Breast epithelium (tissue), 4 donors: ENCODE data around the gene SH3D19. TPM values are rescaled to one million over a fixed set of nuclear protein-coding genes. Genes with fewer than 3 reads are reported as not detected.

Source experiments
- DNase-seq, 2 donors: peaks; one replicate each; pipeline ENCODE4 v3.0.0-alpha.2; 2019; ENCODE audit warnings: low spot score in 2 of 2
- H3K27ac ChIP-seq, 2 donors: fragments of 200-600 bp; sonication (generic) in 1 of 2; one replicate each; pipeline ENCODE4 v1.5.1; 2016 to 2019; ENCODE audit warnings: mild to moderate bottlenecking in 1 of 2
- H3K27me3 ChIP-seq, 2 donors: fragments of 200-600 bp; sonication (generic) in 1 of 2; one replicate each; pipeline versions ENCODE4 v1.5.1 to v1.6.0; 2017 to 2019; ENCODE audit warnings: control low read depth in 1 of 2, mild to moderate bottlenecking in 1 of 2
- H3K36me3 ChIP-seq: fragments of 200-600 bp; one replicate; pipeline ENCODE4 v1.5.1; 2019
- H3K4me1 ChIP-seq, 2 donors: fragments of 200-600 bp; sonication (generic); one replicate each; pipeline ENCODE4 v1.5.1; 2016 to 2019; ENCODE audit warnings: control low read depth in 1 of 2
- H3K4me3 ChIP-seq, 3 donors: fragments of 200-600 bp; sonication (generic); 1 replicate in 2 of 3; 2 replicates in 1 of 3; pipeline ENCODE4 v1.5.1; 2016 to 2019; ENCODE audit warnings: mild to moderate bottlenecking in 3 of 3, moderate library complexity in 2 of 3
- H3K9me3 ChIP-seq, 2 donors: fragments of 200-600 bp; sonication (generic) in 1 of 2; one replicate each; pipeline ENCODE4 v1.5.1; 2016 to 2019; ENCODE audit warnings: control low read depth in 1 of 2
- POLR2A ChIP-seq: fragments of 450-650 bp; IDR thresholded peaks from one replicate; pipeline ENCODE4 v1.6.1; 2016; ENCODE audit warnings: antibody characterized with exemption, mild to moderate bottlenecking, moderate library complexity
- POLR2AphosphoS5 ChIP-seq, 3 donors: sonication (generic); formaldehyde crosslinking; IDR thresholded peaks; one replicate each; pipeline ENCODE4 v1.6.1; 2017; ENCODE audit warnings: antibody characterized with exemption in 3 of 3
- intact Hi-C: fragments of 100-400 bp; cut with DNase I; formaldehyde crosslinking; loops from one replicate; pipeline ENCODE4 v1.15.1; 2023; ENCODE audit warnings: low total_unique reads
- total RNA-seq, 3 donors: library from RNA; depleted of rRNA; stranded (reverse); fragments of >200 nt; gene quantifications; one replicate each; pipeline ENCODE4 v1.1.0, GENCODE V29; 2016
- TF ChIP-seq, protein P1 (sequence below), 3 donors: fragments of 450-650 bp; IDR thresholded peaks; one replicate each; pipeline ENCODE4 v1.5.1; 2016 to 2017; ENCODE audit warnings: antibody characterized with exemption in 3 of 3, mild to moderate bottlenecking in 3 of 3, moderate library complexity in 3 of 3

The SH3D19 gene
- total RNA-seq, 3 donors from 2014 or later = 82.9 to 297 (median 113) TPM

DNA sequence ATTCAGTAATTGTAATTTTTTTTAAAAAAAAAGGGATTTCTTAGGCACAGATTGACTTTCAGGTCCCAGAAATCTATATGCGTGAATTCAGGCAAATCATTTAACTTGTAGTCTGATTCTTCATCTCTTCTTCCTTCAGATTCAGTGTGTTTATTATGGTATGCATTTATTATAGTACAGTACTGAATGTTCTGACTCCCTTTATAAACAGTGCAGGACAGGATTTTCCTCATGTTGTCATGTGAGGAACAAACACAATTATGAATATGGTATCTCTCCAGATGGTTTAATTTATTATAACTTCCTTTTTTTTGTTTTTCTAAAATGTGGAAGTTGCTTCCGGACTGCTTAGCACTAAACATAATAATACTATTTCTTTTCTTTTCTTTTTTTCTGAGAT is 171.8 kb downstream of the SH3D19 start:
- no peaks in the 10 kb centered on the region for H3K27me3 ChIP-seq
- no peak overlapping the region for H3K27ac ChIP-seq
- no peaks in the 10 kb centered on the region for H3K9me3 ChIP-seq
- intact Hi-C loops = no loop called here
- no peak overlapping the region for H3K4me3 ChIP-seq
- no peaks in the 10 kb centered on the region for H3K4me1 ChIP-seq
- TF ChIP-seq POLR2A = no peak
- TF ChIP-seq, protein P1, sequence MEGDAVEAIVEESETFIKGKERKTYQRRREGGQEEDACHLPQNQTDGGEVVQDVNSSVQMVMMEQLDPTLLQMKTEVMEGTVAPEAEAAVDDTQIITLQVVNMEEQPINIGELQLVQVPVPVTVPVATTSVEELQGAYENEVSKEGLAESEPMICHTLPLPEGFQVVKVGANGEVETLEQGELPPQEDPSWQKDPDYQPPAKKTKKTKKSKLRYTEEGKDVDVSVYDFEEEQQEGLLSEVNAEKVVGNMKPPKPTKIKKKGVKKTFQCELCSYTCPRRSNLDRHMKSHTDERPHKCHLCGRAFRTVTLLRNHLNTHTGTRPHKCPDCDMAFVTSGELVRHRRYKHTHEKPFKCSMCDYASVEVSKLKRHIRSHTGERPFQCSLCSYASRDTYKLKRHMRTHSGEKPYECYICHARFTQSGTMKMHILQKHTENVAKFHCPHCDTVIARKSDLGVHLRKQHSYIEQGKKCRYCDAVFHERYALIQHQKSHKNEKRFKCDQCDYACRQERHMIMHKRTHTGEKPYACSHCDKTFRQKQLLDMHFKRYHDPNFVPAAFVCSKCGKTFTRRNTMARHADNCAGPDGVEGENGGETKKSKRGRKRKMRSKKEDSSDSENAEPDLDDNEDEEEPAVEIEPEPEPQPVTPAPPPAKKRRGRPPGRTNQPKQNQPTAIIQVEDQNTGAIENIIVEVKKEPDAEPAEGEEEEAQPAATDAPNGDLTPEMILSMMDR (IDR thresholded peaks at IDR 0.05) = no peak
- no peak for TF ChIP-seq POLR2AphosphoS5 (IDR thresholded peaks at IDR 0.05)
- H3K36me3 ChIP-seq = no peaks in the 10 kb centered on the region
- DNase-seq = no peak

DNA sequence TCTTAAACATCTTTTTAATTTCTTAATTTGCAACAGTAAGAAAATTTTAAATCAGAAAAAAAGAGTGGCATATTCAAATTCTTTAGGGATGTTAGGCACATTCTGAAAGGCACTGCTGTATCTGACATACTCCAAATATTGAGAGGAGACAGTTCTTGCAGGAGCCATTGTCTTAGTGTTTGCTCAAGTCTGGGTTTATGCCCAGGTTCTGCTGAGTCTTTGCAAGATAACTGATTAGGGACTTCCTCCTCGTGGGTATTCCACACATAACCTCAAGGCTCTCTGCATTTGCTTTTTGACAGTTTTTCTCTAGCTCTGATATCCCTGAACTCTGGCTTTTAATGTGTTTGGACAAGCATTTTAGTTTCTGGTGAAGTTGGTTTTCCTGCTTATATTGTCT is 173.4 kb downstream of the SH3D19 start:
- no peaks in the 10 kb centered on the region for H3K36me3 ChIP-seq
- H3K4me1 ChIP-seq = no peaks in the 10 kb centered on the region
- no peaks in the 10 kb centered on the region for H3K27me3 ChIP-seq
- DNase-seq = no peak
- intact Hi-C loops = no loop called here
- TF ChIP-seq POLR2AphosphoS5 (IDR thresholded peaks at IDR 0.05) (no peak), POLR2A (no peak)
- TF ChIP-seq, protein P1 (IDR thresholded peaks at IDR 0.05) = no peak
- H3K9me3 ChIP-seq = no peaks in the 10 kb centered on the region
- no peak overlapping the region for H3K4me3 ChIP-seq
- H3K27ac ChIP-seq = no peak overlapping the region

DNA sequence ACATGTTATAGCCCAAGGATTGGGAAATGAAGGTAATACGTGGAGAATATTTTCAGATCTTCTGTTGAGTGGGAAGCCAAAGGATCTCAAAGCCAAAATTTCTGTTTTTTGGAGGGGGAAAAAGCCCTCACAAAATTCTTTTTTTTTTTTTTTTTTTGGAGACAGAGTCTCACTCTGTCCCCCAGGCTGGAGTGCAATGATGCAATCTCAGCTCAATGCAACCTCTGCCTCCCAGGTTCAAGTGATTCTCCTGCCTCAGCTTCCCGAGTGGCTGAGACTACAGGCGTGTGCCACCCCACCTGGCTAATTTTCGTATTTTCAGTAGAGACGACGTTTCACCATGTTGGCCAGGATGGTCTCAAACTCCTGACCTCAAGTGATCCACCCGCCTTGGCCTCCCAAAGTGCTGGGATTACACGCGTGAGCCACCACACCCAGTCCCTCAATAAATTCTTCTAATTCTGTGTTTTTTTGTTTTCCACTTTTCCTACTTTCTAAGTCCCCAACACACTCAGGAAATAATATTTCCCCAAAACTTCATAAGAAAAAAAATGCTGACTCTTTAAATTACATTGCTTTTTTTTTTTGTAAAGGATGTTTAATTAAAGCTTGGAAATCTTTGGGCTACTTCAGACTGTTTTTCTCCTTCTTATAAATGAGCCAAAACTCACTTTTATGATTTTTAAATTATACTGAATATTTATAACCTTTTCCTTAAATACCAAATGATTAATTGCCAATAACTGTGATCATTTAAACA is 174.4 kb downstream of the SH3D19 start:
- Histone ChIP-seq H3K27ac (no peak overlapping the region), H3K4me1 (no peaks in the 10 kb centered on the region), H3K36me3 (no peaks in the 10 kb centered on the region), H3K4me3 (no peak overlapping the region), H3K27me3 (no peaks in the 10 kb centered on the region), H3K9me3 (no peaks in the 10 kb centered on the region)
- no peak for DNase-seq
- intact Hi-C loops = no loop called here
- TF ChIP-seq POLR2AphosphoS5 (IDR thresholded peaks at IDR 0.05) (no peak), POLR2A (no peak)
- TF ChIP-seq, protein P1 (IDR thresholded peaks at IDR 0.05) = no peak

DNA sequence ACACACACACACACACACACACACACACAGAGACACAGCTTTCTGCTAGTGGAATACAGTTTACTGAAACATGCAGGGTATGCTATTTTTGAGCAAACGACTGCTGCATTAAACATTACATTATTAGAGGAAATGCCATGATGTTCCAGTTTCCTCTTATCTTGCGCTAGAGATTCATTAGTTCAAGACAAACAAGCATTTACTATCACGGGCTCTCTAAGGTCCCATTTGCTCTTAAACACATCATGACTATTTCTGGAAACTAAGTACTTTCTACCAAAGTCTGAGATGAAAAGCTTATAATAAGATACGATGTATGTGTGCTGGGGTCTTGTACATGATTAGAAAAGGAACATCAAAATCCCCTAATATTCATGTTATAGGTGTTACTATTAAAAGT is 177.1 kb downstream of the SH3D19 start:
- TF ChIP-seq, protein P1 (IDR thresholded peaks at IDR 0.05) = no peak
- no peak for DNase-seq
- H3K4me3 ChIP-seq = no peak overlapping the region
- no peaks in the 10 kb centered on the region for H3K4me1 ChIP-seq
- H3K27ac ChIP-seq = no peak overlapping the region
- H3K9me3 ChIP-seq = no peaks in the 10 kb centered on the region
- H3K27me3 ChIP-seq = no peaks in the 10 kb centered on the region
- intact Hi-C loops = no loop called here
- no peaks in the 10 kb centered on the region for H3K36me3 ChIP-seq

DNA sequence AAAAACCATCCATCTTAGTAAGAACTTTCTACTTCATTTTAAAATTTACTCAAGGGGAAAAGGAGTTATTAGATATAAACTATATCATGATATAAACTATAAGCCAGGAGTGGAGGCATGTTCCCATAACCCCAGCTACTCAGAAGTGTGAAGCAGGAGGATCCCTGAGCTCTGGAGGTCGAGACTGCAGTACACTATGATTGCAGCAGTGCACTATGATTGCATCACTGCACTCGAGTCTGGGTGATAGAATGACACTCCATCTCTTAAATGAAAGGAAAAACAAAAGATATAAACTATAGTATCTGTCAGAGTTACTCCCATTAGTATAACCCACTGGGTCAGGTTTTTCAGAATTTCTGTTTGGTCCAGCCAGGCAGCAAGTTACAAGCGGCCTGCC is 178.4 kb downstream of the SH3D19 start:
- Histone ChIP-seq H3K27ac (no peak overlapping the region), H3K4me3 (no peak overlapping the region), H3K9me3 (no peaks in the 10 kb centered on the region), H3K36me3 (no peaks in the 10 kb centered on the region), H3K4me1 (no peaks in the 10 kb centered on the region), H3K27me3 (no peaks in the 10 kb centered on the region)
- no peak for TF ChIP-seq POLR2AphosphoS5 (IDR thresholded peaks at IDR 0.05)
- TF ChIP-seq, protein P1 (IDR thresholded peaks at IDR 0.05) = no peak
- TF ChIP-seq POLR2A = no peak
- DNase-seq = no peak
- intact Hi-C loops = no loop called here
